GM18873 (cell line): Measurements from ENCODE around the gene RTKN2.

Experiments used
- ATAC-seq: cut with Tn5 transposase; IDR thresholded peaks from one replicate; pipeline ENCODE4 v1.9.1; 2021; ENCODE audit warnings: mild to moderate bottlenecking, moderate library complexity, moderate number of reproducible peaks; ENCODE audit not compliant: unreplicated experiment, low FRiP score

RTKN2 gene

DNA sequence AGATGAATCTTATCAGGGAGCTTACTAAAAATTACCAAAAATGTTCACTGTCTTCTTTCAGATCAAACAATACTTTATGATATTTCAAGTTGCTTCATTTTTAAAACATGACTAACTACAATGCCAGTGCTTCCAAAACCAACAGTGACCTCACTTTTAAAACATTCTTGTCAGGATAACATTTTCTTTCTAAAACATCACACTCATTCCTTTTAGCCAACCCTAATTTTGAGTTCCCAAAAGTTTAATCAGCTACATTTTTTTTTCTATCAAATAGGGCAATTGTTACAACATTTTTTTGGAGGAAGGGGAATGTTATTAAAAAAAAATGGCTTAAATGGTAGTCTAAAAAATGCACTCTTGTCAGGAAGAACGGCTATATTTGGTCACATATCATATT is 37.3 kb downstream of the RTKN2 start:
- no peak for ATAC-seq

DNA sequence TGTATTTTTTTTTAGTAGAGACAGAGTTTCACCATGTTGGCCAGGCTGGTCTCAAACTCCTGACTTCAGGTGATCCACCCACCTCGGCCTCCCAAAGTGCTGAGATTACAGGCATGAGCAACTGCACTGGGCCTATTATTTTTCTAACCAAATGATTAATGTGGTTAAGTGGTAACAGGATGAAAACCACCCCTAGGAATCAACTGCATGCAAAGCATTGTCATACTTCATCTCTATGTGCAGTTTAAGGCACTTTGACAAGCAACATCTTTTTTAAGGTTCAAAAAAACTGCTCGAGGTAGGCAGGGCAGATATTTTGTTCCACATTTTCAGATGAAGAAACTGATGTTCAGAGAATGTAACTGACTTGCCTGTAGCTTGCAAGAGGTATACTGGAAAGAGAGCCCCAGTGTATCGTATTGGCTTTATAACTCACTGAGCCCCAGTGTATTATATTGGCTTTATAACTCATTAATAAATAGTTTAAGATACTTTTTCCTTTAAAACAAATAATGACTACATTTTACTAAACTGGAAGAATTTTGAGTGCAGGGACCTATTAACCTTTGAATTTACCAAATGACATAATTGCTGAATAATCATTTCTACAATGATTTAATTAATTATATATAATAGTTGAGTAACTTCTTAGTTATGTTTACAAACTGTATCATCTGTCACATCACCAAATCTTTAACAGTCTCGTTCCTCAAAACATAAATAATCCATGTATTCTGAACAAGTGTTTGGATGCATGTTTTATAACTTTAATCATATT is 38.1 kb downstream of the RTKN2 start:
- ATAC-seq = no peak

DNA sequence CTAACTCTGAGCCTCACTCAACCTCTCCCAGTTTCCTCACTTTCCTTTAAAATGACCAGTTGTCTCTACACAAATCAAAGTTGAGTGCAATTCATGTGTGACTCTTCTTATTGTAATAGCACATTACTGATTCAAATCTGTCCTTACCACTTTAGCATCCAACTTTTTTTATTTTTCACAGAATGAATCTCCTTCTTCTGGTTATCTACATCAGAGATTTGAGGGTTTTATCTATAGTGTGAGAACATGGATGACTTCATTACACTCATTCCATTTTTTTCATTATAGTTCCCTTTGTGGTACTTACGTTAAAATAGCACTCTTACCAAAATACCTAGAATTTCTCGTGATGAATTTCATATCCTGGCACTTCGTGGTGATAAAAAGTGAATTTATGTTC is 43.3 kb downstream of the RTKN2 start:
- no peak for ATAC-seq

DNA sequence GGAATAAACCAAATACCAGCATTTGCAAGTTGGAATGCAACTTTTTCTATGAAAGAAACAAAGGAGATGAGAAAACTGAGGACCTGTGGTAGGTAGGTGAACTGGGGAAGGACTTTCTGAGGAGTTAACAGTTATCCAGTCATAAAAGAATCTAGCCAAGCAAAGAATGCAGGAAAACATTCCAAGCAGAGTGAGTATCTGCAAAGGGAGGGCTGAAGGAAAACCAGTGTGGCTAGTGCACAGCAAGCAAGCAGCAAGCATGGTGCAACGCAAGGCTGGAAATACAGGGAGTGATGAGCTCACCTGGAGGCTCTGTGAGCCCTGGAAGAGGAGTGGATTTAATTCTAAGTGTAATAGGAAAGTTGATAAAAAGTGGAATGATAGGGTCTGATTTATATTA is 44.0 kb downstream of the RTKN2 start:
- no peak for ATAC-seq

DNA sequence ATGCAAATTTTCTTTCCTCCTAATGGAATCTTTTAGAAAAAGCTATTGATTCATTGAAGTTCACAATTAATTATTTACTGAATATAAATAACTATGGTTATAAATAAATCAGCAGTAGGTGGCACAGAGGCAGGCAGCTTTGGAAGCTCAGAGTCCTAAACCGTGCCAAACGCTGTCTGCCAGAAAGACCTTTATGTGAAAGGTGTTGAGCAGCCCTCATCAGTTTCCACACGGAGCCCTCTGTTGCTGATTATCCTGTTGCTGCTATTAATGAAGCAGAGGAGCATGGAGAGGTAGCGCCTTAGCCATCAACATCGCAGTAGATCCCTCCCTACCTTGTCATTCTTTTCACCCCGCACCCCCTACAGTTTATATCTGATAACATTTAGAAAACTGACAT is 51.0 kb downstream of the RTKN2 start:
- ATAC-seq = no peak

DNA sequence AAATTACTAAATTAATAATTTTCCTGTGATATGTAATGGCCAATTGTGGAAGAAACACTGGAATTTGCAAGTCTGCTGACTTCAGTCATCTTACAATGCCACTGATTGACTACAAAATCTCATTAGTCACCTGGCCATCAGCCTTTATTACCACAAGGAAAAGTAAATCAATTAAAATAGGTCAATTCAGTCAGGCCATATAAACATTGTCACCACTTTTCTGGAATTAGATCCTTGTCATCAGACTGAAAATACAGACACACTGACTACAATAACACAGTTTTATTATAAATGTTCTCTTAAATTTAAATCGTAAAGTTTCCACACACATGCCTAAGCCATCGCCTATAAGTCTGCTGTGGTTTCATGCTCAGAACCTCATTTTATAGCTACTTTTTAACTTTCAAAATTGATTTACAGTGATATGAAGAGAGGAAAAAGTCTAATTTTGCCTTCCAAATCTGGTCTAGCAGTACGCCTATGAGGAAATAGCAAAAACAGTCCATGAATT is 54.2 kb downstream of the RTKN2 start:
- ATAC-seq = no peak

DNA sequence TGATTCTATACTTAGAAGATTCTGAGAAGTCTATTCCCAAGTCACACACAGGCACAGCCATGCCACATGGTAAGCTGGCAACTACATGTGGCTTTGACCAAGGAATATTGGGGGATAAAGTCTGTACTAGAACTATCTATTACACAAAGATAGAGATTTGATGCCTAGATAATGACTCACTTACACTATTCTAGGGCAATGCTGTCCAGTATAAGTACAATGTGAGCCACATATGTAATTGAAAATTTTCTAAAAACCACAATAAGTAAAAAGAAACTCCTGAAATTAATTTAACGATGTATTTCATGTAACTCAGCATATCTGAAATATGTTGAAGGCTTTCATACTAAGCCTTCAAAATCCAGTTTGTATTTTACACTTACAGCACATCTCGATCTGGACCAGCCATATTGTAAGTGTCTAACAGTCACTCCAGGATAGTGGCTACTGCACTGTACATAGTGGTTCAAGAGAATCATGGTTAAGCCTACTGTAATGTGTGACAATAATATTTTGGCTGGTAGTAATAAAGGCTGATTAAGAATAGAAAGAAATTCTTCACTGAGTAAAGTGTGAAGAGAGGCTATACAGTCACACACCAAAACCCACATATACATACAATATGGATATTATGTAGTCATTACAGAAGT is 62.8 kb downstream of the RTKN2 start:
- ATAC-seq = no peak

DNA sequence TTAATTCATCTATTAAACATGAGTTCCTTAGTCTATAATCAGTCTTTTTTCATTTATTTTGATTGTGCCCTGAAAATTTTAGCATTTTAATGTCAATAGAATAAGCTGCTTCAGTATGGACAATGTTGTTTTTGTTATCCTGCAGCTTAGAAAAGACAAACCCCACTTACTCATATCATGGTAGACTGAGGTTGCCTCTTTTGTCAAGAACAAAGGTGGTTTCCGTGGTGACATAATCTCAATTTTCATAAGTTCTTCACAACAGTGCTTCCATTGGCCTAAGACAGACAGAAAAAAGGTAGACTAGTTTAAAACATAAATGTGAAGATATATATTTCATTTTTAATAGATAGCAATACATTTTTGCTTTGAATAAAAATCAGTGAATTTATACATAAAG is 69.1 kb downstream of the RTKN2 start:
- ATAC-seq = no peak

DNA sequence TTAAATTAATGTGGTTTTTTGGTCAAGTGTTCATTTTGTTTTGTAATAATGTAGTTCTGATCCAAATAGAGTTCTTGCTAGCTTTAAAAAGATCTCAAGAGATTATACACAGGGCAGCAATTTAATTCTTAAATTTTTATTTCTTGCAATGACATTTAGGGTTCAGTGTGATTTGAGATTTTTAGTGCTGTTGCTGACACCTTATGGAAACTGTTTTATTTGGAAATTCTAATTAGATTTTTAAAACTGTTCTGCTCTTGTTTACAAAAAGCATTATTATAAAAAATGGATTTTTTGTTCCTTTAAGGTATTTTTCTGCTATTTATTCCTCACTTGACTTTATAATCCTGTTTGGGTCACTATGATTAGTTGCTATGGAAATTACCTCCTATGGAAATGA is 72.1 kb downstream of the RTKN2 start:
- no peak for ATAC-seq

DNA sequence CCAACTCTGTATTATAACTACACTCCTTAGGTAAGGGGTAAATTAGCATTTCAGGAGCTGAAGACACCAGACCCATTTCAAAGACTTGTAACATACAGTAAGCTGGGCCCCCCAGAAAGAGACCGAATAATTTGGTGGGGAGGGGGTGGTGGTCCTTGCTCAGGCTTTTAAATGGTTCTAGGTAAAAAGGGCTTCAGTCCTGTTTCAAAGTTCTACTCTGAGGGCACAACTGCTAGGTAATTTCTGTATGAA is 73.0 kb downstream of the RTKN2 start:
- no peak for ATAC-seq

DNA sequence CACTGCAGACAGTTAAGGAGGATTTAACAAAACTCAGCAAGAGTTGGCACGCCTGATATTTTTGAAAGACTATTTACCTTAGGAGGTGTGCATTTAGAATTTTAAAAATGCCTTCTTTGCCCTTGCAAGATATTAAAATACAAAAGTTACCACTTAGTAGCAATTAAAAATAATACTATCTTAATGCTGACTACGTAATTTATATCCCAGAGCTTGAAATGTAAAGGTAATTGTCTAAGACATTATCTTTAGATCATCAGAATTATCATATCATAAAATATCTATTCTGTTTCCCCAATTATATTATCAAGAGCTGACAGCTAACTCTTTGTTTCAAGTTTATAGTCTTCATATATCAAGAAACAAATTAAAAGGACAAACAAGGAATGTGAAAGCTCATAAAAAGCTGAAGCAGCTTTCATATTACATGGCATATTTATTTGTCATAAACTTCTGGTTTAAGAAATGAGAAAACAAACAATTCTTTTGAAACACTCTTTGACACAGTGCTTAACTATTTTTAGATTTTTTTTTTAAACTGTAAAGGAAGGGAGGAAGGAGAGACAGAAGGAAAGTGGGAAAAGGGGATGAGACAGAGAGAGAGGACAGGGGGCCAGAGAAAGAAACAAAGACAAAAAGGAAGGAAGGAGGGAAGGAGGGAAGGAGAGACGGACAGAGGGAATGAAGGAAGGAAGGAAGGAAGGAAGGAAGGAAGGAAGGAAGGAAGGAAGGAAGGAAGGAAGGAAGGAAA is 73.5 kb downstream of the RTKN2 start:
- no peak for ATAC-seq

DNA sequence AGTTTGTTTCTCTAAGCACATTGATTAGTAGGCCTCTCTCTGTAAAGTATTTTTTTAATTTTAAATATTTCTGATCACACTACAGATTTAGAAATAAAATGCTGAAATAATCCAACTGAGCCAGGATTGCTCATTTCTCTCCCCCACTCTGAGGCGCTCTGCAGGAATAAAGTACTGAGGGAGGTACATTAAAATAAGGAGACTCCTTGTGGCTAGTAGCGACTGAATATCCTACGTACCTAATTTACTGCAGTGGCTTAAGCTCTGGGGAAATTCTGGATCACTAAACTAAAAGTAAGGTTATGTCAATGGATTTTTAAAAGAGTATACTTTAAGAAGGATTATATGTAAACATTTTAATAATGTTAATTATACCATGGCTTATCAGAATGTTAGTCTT is 75.2 kb downstream of the RTKN2 start:
- ATAC-seq = no peak

DNA sequence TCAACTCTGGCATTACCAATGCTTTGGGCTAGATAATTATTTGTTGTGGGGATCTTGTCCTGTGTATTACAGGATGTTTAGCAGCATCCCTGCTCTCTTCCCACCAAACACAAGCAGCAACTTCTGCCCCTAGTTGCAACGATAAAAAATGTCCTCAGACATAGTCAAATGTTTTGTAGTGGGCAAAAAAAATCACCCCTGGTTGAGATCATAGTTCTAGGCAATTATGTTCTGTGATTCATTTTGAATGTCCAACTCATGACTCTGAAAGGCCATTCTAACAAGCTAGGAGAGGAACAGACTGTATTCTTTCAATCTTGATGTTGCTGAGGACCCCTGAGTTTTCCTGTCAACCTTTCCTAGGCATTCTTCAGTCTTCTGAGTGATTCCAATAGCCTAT is 79.5 kb downstream of the RTKN2 start:
- ATAC-seq = no peak

DNA sequence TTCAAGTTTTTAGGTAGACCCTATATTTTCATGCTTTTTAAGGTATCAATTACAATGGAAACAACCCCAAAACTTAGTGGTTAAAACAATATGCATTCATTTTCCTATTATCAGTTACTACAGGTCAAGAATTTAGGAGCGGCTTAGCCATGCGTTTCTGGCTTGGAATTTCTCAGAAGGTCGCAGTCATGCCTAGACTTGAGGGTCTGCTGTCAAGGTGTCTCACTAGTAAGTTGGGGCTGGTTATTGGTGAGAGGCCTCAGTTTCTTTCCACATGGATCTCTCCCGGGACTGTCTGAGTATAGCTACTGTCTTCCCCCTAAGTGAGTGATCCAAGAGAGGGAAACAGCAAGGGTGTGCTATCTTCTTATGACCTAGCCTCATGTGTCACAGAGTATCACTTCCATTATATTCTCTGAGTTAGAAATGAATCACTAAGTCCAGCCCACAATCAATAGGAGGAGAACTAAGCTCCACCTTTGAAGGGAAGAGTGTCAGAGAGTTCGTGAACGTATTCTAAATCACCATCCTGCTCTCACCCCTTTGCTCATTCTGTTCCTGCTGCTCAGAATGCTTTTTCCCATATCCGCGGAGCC is 80.5 kb downstream of the RTKN2 start:
- no peak for ATAC-seq

DNA sequence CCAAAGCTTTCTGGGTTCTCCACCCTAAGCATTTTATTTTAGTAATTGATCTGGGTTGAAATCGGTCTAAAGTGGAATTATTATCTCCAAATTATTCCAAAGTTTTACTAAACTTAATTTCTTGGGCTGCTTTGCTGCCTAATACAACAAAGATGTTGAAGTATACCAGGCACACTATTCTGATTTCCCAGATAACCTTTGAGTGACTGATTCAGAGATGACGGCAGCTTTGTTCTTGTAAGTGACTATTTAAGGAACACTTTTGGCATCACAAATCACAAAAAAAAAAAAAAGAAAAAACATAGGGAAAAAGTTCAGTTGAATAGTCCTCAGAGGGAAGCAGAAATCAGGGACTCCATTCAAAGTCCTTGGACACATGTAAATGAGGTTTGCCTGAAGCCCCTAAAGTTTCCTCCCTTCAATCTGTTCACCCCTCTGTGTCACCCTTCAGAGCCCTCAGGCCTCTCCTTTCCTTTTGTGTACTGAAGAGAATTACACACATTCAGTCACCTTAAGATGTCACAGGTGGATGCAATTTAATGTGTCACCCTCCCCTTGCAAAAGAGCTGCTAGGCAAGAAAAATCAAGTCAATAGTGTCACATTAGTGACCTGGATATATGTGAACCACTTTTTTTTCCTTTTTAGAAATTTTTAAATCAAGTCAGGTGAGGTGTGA is 81.5 kb downstream of the RTKN2 start:
- no peak for ATAC-seq

DNA sequence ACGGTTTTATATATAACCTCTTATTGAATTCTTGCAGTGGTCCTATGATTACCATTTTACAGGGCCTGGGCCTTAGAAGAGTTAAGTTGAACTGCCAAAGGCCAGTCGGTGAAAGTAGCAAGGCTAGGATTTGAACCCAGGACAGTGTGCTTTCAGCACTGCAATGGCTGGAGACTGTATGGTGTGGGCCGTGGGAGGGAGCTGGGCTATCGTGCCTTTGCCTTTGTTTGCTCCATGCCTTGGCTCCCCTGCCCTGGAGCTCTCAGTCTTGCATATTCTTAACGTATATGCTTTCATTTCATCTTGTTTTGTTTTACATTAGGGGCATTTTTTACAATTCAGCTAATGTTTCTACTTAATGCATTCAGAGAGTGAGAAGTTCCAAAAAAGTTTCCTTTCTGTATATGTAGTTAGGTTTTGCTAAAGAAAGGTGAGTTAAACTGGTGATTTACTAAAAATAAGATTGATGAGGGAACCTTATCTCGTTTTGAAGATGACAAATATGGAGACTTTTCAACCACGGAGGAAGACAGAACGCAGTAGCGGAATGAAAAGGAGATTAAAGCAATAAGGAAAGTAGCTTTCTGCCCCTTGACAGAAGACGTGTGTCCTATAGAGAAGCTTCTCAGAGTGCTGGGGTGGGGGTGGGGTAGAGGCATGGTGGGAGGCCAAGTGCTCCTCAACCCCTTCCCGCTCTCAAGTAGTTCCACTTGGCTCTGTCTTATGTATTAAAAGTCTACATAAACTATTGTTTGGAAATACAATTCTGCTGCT is 82.5 kb downstream of the RTKN2 start:
- ATAC-seq = no peak

DNA sequence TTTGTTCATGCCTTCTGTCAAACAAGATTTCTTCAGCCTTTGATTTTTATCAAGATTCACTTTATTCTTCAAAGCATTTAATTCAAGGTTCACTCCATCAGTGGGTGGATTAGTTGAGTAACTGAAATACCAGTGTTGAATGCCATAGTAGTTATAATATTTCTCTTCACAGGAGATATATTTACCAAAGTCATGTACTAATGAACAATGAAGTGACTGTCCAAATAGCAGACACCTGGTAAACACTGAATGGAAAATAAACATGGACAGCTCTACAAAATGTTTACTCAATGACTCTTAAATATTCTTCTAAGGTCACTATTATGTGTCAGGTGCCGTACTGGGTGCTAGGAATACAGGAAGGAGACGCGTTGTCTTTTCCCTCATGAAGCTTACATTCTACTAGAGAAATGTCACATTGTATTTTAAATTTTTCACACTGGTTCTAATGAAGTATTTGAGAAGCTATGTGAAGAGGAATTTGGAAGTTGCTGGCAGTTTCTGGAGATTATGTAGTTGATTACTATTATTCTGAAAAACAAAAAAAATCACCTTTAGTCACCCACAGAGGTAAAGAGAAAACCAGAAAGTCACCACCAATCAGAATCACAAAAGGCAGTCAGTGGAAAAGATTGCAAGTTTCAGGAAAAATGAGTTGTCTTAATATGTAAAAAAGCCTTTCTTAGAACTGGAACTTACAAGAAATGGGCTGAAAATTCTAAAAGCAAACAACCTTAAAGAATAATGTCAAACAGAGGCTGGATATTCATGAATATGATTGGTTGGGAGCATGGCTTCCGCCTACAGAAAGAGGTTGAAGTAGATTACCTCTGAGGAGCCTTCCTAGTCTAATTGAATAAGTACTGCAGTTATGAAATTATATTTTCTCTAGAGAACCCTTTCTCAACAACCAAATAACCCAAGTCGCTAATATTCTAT is 84.5 kb downstream of the RTKN2 start:
- no peak for ATAC-seq

DNA sequence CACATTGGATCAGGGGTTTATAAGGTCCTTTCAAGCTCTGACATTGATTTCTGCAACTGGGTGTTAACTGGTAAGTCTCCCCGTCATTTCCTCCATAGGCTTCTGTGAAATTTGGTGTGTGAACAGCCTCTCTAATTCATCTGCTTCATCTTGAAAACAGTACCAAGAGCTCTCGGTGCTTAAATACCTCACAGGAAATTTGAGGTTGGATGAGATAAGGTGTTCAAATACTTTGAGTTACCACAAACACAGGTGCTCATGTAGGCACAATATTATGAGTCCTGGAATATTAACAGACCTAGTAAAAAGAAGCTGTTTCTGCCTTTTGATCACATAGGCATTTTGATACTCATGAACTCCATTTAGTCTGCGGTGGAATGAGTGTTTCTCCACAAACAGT is 85.2 kb downstream of the RTKN2 start:
- peak; percentile 80 for ATAC-seq

DNA sequence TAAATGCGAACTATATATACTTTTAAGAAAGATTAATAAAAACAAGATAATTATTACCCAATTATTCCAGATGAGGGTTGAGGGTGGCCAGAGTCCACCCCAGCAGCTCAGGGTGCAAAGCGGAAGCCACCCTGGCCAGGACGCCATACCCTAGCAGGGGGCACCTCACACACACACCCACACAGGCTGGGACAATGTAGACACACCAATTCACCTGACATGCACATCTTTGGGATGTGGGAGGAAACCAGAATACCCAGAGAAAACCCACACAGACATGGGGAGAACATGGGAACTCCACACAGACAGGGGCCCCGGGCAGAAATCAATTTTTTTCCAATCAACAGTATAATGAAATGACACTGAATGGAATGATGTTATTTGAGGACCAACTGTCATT is 86.0 kb downstream of the RTKN2 start:
- ATAC-seq = no peak
